GM12875 (cell line): ENCODE measurements around the gene FAM20C.
"Not testable (repeated sequence)": the region's sequence is repeated elsewhere in the genome, so short reads cannot be mapped to it uniquely, and the experiment has no call there.

Source experiments
- H3K4me3 ChIP-seq: one replicate; pipeline ENCODE4 v1.5.1; 2011; ENCODE audit warnings: low read depth, low read length, control low read depth
- TF ChIP-seq, protein P1 (sequence below): IDR thresholded peaks from 2 replicates; pipeline ENCODE4 v1.5.1; 2011; ENCODE audit warnings: low read depth, mild to moderate bottlenecking, control low read depth, inconsistent platforms, low read length, moderate library complexity, borderline replicate concordance; ENCODE audit not compliant: insufficient read depth

FAM20C gene

DNA sequence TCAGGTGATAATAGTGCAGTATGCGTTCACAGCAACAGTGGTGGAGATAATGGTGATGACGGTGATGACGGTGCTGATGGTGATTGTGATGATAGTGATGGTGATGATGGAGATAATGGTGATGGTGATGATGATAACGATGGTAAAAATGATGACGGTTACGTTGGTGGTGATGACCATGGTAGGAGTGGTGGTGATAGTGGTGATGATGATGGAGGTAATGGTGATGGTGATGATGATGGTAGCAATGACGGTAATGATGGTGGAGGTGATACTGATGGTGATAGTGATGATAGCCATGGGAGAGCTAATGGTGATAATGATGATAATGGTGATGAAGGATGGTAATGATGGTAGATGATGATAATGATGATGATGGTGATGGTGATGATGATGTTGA lies 45.0 kb downstream of the FAM20C start:
- H3K4me3 ChIP-seq = no peak overlapping the region
- TF ChIP-seq, protein P1, sequence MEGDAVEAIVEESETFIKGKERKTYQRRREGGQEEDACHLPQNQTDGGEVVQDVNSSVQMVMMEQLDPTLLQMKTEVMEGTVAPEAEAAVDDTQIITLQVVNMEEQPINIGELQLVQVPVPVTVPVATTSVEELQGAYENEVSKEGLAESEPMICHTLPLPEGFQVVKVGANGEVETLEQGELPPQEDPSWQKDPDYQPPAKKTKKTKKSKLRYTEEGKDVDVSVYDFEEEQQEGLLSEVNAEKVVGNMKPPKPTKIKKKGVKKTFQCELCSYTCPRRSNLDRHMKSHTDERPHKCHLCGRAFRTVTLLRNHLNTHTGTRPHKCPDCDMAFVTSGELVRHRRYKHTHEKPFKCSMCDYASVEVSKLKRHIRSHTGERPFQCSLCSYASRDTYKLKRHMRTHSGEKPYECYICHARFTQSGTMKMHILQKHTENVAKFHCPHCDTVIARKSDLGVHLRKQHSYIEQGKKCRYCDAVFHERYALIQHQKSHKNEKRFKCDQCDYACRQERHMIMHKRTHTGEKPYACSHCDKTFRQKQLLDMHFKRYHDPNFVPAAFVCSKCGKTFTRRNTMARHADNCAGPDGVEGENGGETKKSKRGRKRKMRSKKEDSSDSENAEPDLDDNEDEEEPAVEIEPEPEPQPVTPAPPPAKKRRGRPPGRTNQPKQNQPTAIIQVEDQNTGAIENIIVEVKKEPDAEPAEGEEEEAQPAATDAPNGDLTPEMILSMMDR = no peak

DNA sequence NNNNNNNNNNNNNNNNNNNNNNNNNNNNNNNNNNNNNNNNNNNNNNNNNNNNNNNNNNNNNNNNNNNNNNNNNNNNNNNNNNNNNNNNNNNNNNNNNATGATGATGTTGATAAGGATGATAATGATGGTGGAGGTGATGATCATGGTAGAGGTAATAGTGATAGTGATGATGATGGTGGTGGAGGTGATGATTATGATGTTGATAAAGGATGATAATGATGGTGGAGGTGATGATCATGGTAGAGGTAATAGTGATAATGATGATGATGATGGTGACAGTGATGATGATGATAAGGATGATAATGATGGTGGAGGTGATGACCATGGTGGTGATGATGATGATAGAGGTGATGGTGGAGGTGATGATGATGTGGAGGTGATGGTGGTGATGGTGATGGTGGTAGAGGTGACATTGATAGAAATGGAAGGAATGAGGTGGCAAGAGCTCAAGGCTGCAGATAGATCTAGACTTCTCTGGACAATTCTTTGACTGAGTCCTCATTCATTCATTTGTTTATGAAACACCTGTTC lies 47.8 kb downstream of the FAM20C start:
- TF ChIP-seq, protein P1 = no peak
- no peak overlapping the region for H3K4me3 ChIP-seq

DNA sequence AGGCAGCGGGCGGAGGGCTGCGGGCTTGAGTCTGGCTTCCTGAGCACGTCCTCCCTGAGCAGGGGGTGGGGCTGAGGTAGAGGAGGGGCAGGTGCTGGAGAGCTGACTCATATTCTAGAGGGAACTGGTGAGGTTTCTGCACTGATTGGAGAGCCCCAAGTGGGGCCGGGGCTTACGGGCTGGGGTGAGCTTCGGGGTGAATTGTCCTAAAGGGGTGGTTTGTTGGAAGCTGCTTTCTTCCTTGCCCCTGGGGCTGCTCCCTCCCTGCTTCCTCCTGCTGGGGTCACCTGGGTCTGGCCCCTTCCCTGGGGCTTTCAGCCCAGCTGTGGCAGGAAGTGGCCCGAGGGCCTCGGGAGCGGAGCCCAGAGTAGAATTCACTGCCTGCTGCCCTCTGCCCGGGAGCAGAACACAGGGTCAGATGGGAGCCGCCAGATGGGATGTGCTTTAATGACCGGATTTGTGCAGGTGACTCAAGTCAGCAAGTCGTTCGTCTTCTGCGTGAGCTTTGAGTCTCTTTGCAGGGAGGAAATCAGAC lies 48.6 kb downstream of the FAM20C start:
- H3K4me3 ChIP-seq = no peak overlapping the region

DNA sequence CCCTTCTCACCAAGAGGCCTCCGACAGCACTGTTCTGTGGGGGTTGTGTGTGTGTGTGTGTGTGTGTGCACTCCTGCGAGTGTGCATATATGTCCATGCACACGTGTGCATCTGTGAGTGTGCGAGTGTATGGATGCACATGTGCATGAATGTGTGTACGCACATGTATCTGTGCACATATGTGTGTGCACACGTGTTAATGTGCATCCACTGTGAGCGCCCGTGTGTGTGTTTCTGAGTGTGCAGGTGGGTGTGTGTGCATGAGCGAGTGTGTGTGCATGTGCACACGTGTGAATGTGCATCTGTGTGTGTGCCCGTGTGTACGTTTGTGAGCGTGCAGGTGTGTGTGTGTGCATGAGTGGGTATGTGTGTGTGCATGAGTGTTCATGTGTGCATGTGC lies 49.1 kb downstream of the FAM20C start:
- no peak overlapping the region for H3K4me3 ChIP-seq
- TF ChIP-seq, protein P1 = no peak

More for the DNA sequence above, 48.6 kb downstream of the FAM20C start:
- TF ChIP-seq, protein P1 = no peak

DNA sequence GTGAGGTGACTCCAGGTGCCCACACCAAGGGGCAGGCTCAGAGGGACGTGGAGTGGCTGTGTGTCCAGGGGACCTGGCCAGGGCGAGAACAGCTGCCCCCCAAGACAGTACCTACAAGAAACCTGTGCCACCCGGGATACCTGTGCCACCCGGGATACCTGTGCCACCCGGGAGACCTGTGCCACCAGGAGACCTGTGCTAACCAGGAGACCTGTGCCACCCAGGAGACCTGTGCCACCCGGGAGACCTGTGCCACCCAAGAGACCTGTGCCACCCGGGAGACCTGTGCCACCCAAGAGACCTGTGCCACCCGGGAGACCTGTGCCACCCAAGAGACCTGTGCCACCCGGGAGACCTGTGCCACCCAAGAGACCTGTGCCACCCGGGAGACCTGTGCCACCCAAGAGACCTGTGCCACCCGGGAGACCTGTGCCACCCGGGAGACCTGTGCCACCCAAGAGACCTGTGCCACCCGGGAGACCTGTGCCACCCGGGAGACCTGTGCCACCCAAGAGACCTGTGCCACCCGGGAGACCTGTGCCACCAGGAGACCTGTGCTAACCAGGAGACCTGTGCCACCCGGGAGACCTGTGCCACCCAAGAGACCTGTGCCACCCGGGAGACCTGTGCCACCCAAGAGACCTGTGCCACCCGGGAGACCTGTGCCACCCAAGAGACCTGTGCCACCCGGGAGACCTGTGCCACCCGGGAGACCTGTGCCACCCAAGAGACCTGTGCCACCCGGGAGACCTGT lies 50.6 kb downstream of the FAM20C start:
- not testable (repeated sequence) for H3K4me3 ChIP-seq

DNA sequence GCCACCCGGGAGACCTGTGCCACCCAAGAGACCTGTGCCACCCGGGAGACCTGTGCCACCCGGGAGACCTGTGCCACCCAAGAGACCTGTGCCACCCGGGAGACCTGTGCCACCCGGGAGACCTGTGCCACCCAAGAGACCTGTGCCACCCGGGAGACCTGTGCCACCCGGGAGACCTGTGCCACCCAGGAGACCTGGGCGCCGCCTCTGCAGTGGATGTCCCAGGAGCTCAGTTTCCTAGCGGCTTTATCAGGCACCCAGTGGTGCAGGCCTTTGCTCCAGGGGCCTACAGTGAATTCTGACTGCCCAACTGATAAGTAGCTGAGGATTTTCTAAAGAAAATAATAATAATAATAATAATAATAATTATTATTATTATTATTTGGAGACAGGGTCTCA lies 51.2 kb downstream of the FAM20C start:
- not testable (repeated sequence) for H3K4me3 ChIP-seq

DNA sequence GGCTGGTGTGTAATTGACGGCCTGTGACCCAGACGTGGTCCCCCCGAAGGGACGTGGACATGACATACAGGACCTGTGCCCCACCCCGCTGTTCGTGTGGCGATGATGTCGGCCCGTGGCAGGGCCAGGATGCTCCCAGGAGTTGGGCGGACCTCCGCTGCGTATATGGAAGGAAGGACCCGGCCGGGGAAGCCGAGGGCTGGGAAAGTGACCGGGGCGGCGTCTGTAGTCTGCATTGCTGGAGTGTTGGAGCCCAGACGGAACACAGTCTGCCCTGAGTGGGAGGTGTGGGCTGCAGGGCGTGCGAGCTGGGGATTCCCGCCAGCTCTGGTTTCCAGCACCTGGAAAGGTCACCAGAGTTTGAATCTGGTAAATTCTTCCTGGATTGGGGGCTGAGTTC lies 52.6 kb downstream of the FAM20C start:
- H3K4me3 ChIP-seq = no peak overlapping the region
- TF ChIP-seq, protein P1 = no peak

DNA sequence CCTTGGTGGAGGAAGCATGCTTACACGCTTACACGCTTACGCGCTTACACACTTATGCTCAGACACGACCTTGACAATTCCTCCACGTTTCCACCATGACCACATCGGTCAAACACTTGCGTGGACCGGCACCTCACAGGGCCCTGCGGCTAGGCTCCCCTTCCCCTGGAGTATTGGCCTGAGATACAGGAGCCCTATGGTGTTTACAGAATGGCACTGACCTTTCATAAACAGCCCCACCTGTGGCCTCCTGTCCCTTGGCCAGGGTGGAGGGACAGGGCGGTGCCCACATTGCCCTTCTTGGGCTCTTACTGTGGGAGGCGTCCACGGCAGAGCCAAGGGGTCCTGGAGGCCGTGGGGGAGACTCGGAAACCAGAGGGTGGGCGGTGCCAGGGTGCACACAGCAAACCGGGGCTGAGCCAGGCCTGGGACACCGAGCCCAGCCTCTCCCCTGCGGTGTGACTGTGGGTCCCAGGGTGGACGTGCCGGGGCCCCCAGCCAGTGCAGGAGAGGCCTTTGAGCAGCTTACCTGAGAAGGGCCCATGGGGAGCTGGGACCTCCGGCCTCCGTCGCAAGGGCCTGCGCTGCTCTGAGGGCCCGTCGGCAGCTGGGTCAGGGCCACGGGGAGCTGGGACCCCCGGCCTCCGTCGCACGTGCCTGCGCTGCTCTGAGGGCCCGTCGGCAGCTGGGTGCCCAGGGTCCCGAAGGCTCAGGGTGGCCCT lies 53.4 kb downstream of the FAM20C start:
- TF ChIP-seq, protein P1 = no peak
- H3K4me3 ChIP-seq = no peak overlapping the region
